ENCODE results near the gene WIZ. TPM values are rescaled to one million over a fixed set of nuclear protein-coding genes. Genes with fewer than 3 reads are reported as not detected.
"Not testable (repeated sequence)": the region's sequence is repeated elsewhere in the genome, so short reads cannot be mapped to it uniquely, and the experiment has no call there.

Gene WIZ
- total RNA-seq, 1 donor from 2014 or later: 30.7 TPM

GRCh38 chr19:15411351-15411750, 38.4 kb downstream of the WIZ start:
- intact Hi-C loops (cut with micrococcal nuclease): not testable (repeated sequence)

- intact Hi-C loops (cut with micrococcal nuclease): no loop called here
These were observed 45.0 kb downstream of the WIZ start for GRCh38 chr19:15404780-15405211.

GRCh38 chr19:15404097-15404779, 45.5 kb downstream of the WIZ start:
- intact Hi-C loops (cut with micrococcal nuclease): no loop called here

- intact Hi-C loops (cut with micrococcal nuclease): no loop called here
These were observed 46.6 kb downstream of the WIZ start for GRCh38 chr19:15403151-15403531.

- intact Hi-C loops (cut with micrococcal nuclease): no loop called here
These were observed 47.2 kb downstream of the WIZ start for GRCh38 chr19:15402411-15403150.

- intact Hi-C loops (cut with micrococcal nuclease): no loop called here
These were observed 48.4 kb downstream of the WIZ start for GRCh38 chr19:15401397-15401710.

- intact Hi-C loops (cut with micrococcal nuclease): no loop called here
These were observed 49.0 kb downstream of the WIZ start for GRCh38 chr19:15400521-15401396.

- intact Hi-C loops (cut with micrococcal nuclease): no loop called here
These were observed 50.1 kb downstream of the WIZ start for GRCh38 chr19:15399635-15400034.

- intact Hi-C loops (cut with micrococcal nuclease): no loop called here
These were observed 50.6 kb downstream of the WIZ start for GRCh38 chr19:15399234-15399515.

- intact Hi-C loops (cut with micrococcal nuclease): no loop called here
These were observed 51.1 kb downstream of the WIZ start for GRCh38 chr19:15398501-15399233.

- intact Hi-C loops (cut with micrococcal nuclease): no loop called here
These were observed 52.0 kb downstream of the WIZ start for GRCh38 chr19:15397782-15398181.

GRCh38 chr19:15397236-15397635, 52.5 kb downstream of the WIZ start:
- intact Hi-C loops (cut with micrococcal nuclease): no loop called here

GRCh38 chr19:15396436-15396835, 53.3 kb downstream of the WIZ start:
- intact Hi-C loops (cut with micrococcal nuclease): no loop called here

GRCh38 chr19:15395251-15395650, 54.5 kb downstream of the WIZ start:
- intact Hi-C loops (cut with micrococcal nuclease): not testable (repeated sequence)

- intact Hi-C loops (cut with micrococcal nuclease): no loop called here
These were observed 55.3 kb downstream of the WIZ start for GRCh38 chr19:15394426-15394825.

GRCh38 chr19:15393963-15394362, 55.8 kb downstream of the WIZ start:
- intact Hi-C loops (cut with micrococcal nuclease): no loop called here

GRCh38 chr19:15390814-15391213, 58.9 kb downstream of the WIZ start:
- intact Hi-C loops (cut with micrococcal nuclease): no loop called here

- intact Hi-C loops (cut with micrococcal nuclease): loop anchor here (5.0 kb wide), 1 partner anchor 70 kb away; no protein-coding TSS in a partner anchor
These were observed 67.9 kb downstream of the WIZ start for GRCh38 chr19:15381864-15382263.

- intact Hi-C loops (cut with micrococcal nuclease): loop anchor here (5.0 kb wide), 1 partner anchor 71 kb away; no protein-coding TSS in a partner anchor
These were observed 68.3 kb downstream of the WIZ start for GRCh38 chr19:15381429-15381828.

GRCh38 chr19:15379999-15380647, 69.6 kb downstream of the WIZ start:
- intact Hi-C loops (cut with micrococcal nuclease): loop anchor here (1.0 to 5.0 kb wide), 5 partner anchors 39 to 176 kb away; no protein-coding TSS in a partner anchor

All from T-helper 2 cell treated with Interferon-gamma antibody and Interleukin-4, amounts not matched to agents 100 ng/mL and 5 ng/mL, for 36 hours (primary cell).